GM12878 (cell line): ENCODE results near the gene GPRASP3. TPM values are rescaled to one million over a fixed set of nuclear protein-coding genes. Genes with fewer than 3 reads are reported as not detected.

Experiments
- ATAC-seq: fragments of 200-7000 bp; cut with Tn5 transposase; 3 replicates; pipeline ENCODE4 v1.9.1; 2020; ENCODE audit warnings: mild to moderate bottlenecking, moderate library complexity
- BruUV-seq: library from RNA; stranded (reverse); fragments of 400-500 nt; replicated peaks from 2 replicates; lab custom pipeline; 2021; lab: Mats Ljungman, UMichigan
- CTCF ChIA-PET: fragments of 300-600 bp; sonication (Branson Sonifier 250); formaldehyde crosslinking; extraction: SDS; loops from one replicate; lab custom pipeline; 2021; ENCODE audit warnings: inconsistent platforms; lab: Yijun Ruan, JAX
- POLR2A ChIA-PET: fragments of 350-600 bp; formaldehyde crosslinking; extraction: SDS; loops from one replicate; lab custom pipeline; 2021; ENCODE audit warnings: inconsistent platforms; lab: Charles Lee
- RAD21 ChIA-PET: fragments of 300-600 bp; sonication (Branson Sonifier 250); formaldehyde crosslinking; loops from one replicate; lab custom pipeline; 2023; ENCODE audit warnings: antibody characterized with exemption; ENCODE audit not compliant: unreplicated experiment; lab: Charles Lee
- SMC1A ChIA-PET: fragments of 300-600 bp; sonication (Branson Sonifier 250); formaldehyde crosslinking; loops from one replicate; lab custom pipeline; 2023; ENCODE audit not compliant: unreplicated experiment, uncharacterized antibody; lab: Charles Lee
- DNase-seq: peaks from one replicate; pipeline ENCODE4 v3.0.0-alpha.2; 2011; ENCODE audit warnings: low read depth, low spot score
- FAIRE-seq: peaks from 3 replicates; lab custom pipeline; 2011; peaks lifted over from hg19 to GRCh38; lab: Jason Lieb, UNC
- H2AFZ ChIP-seq: 2 replicates; pipeline ENCODE4 v1.6.0; 2011; ENCODE audit warnings: low read depth, low read length, control low read depth; ENCODE audit not compliant: control insufficient read depth
- H3K27ac ChIP-seq: 2 replicates; pipeline ENCODE4 v1.5.1; 2011; ENCODE audit warnings: control low read depth; ENCODE audit not compliant: control insufficient read depth, insufficient read depth
- H3K27me3 ChIP-seq, 2 experiments: replicated peaks in 1 of 2; 2 replicates each; pipeline versions ENCODE4 v1.6.0 to v1.6.1; 2011; ENCODE audit warnings: low read length in 1 of 2; ENCODE audit not compliant: control insufficient read depth in 2 of 2, insufficient read depth in 2 of 2
- H3K36me3 ChIP-seq, 2 experiments: 2 replicates each; pipeline ENCODE4 v1.5.1; 2011; ENCODE audit warnings: low read length in 1 of 2; ENCODE audit not compliant: control insufficient read depth in 2 of 2, insufficient read depth in 2 of 2
- H3K4me1 ChIP-seq: 2 replicates; pipeline ENCODE4 v1.6.1; 2011; ENCODE audit warnings: mild to moderate bottlenecking, low read length, moderate library complexity, mixed read lengths; ENCODE audit not compliant: control insufficient read depth, insufficient read depth
- H3K4me2 ChIP-seq: 2 replicates; pipeline ENCODE4 v1.6.0; 2011; ENCODE audit warnings: control low read depth; ENCODE audit not compliant: control insufficient read depth, insufficient read depth
- H3K4me3 ChIP-seq: fragments of 200-600 bp; sonication (generic); 2 replicates; pipeline ENCODE4 v1.5.1; 2016
- H3K79me2 ChIP-seq: 2 replicates; pipeline ENCODE4 v1.6.0; 2011; ENCODE audit warnings: low read length; ENCODE audit not compliant: control insufficient read depth, insufficient read depth
- H3K9ac ChIP-seq: 2 replicates; pipeline ENCODE4 v1.8.0; 2011; ENCODE audit warnings: low read length, control low read depth, mixed read lengths; ENCODE audit not compliant: control insufficient read depth, insufficient read depth
- H3K9me3 ChIP-seq: replicated peaks from 3 replicates; pipeline ENCODE4 v1.5.1; 2011; ENCODE audit warnings: mild to moderate bottlenecking, low read length; ENCODE audit not compliant: control insufficient read depth, insufficient read depth
- H4K20me1 ChIP-seq: 2 replicates; pipeline ENCODE4 v1.6.0; 2011; ENCODE audit not compliant: control insufficient read depth, insufficient read depth
- CEBPB ChIP-seq, 2 experiments: fragments of 150-350 bp in 1 of 2; IDR thresholded peaks; 2 replicates each; pipeline ENCODE4 v1.6.1; 2012 to 2014; ENCODE audit warnings: low read depth in 2 of 2, low read length in 2 of 2, borderline replicate concordance in 1 of 2, inconsistent platforms in 1 of 2
- ESRRA ChIP-seq: IDR thresholded peaks from 2 replicates; pipeline ENCODE4 v1.6.1; 2012; ENCODE audit warnings: mild to moderate bottlenecking, low read length, improper control_type of control experiment
- FOXK2 ChIP-seq: fragments of 450-650 bp; IDR thresholded peaks from 2 replicates; pipeline ENCODE4 v1.6.1; 2017; ENCODE audit warnings: mild to moderate bottlenecking, moderate library complexity
- HDAC2 ChIP-seq: fragments of 200-600 bp; sonication (generic); IDR thresholded peaks from 2 replicates; pipeline ENCODE4 v1.6.1; 2017
- NBN ChIP-seq: fragments of 450-650 bp; IDR thresholded peaks from 2 replicates; pipeline ENCODE4 v1.6.1; 2016
- NFYB ChIP-seq: IDR thresholded peaks from 2 replicates; pipeline ENCODE4 v1.6.1; 2011; ENCODE audit warnings: low read depth, mild to moderate bottlenecking, low read length, improper control_type of control experiment, moderate library complexity; ENCODE audit not compliant: insufficient read depth
- NR2C2 ChIP-seq: IDR thresholded peaks from 2 replicates; pipeline ENCODE4 v1.6.1; 2011; ENCODE audit warnings: borderline replicate concordance, low read depth; ENCODE audit not compliant: control insufficient read depth, insufficient read length
- RUNX3 ChIP-seq: IDR thresholded peaks from 2 replicates; pipeline ENCODE4 v1.6.1; 2012; ENCODE audit warnings: low read length, inconsistent platforms
- SMC3 ChIP-seq: IDR thresholded peaks from 2 replicates; pipeline ENCODE4 v1.6.1; 2011; ENCODE audit warnings: low read length, improper control_type of control experiment, borderline replicate concordance
- SUPT20H ChIP-seq: IDR thresholded peaks from 2 replicates; pipeline ENCODE4 v1.6.1; 2011; ENCODE audit warnings: low read depth, mild to moderate bottlenecking, low read length, moderate library complexity, borderline replicate concordance; ENCODE audit not compliant: control insufficient read depth
- ZNF274 ChIP-seq: IDR thresholded peaks from one replicate; pipeline ENCODE4 v1.8.0; 2011; ENCODE audit not compliant: insufficient read length, insufficient read depth
- in situ Hi-C: fragments of 300-500 bp; cut with MboI; formaldehyde crosslinking; loops from 9 replicates; pipeline ENCODE4 v1.14.3; 2018; ENCODE audit warnings: mixed read lengths
- intact Hi-C: fragments of 100-400 bp; cut with micrococcal nuclease; formaldehyde crosslinking; loops from one replicate; pipeline ENCODE4 v1.14.2; 2022; ENCODE audit not compliant: unreplicated experiment
- polyA plus RNA-seq, 11 experiments: library from polyadenylated mRNA; depleted of rRNA in 4 of 11; unstranded in 6 of 11; stranded (reverse) in 5 of 11; fragments of >200 nt; fragmentation: Nextera tagmentation in 4 of 11; fragmentation: Illumina TruSeq in 1 of 11; extraction: Ambion mirVana in 4 of 11; extraction: Trizol in 1 of 11; gene quantifications; 1 replicate in 1 of 11; 2 replicates in 10 of 11; pipeline versions ENCODE4 v1.2.1 to v1.2.3, GENCODE V29; 2011 to 2016; ENCODE audit warnings: inconsistent platforms in 2 of 11, missing spikeins in 2 of 11, low read depth in 1 of 11
- total RNA-seq, 4 experiments: library from RNA; depleted of rRNA in 3 of 4; stranded (reverse); fragments of >200 nt in 3 of 4; fragmentation: Illumina TruSeq in 1 of 4; extraction: Trizol in 1 of 4; gene quantifications; 2 replicates each; pipeline versions ENCODE4 v1.2.1 to v1.2.3, GENCODE V29; 2013 to 2021
- TF ChIP-seq, protein P1 (sequence below): IDR thresholded peaks from 2 replicates; pipeline ENCODE4 v1.6.1; 2012; ENCODE audit warnings: improper control_type of control experiment, low read depth, low read length; ENCODE audit not compliant: insufficient replicate concordance
- TF ChIP-seq, protein P2 (sequence below): fragments of 450-650 bp; IDR thresholded peaks from 2 replicates; pipeline ENCODE4 v1.6.1; 2017; ENCODE audit warnings: mild to moderate bottlenecking

The GPRASP3 gene
- total and polyA plus RNA-seq, 10 of the 15 experiments (the other 5 are each of a cell fraction or from before 2014, with no cell fraction given): 0.09 to 0.30 (median 0.14) TPM

DNA sequence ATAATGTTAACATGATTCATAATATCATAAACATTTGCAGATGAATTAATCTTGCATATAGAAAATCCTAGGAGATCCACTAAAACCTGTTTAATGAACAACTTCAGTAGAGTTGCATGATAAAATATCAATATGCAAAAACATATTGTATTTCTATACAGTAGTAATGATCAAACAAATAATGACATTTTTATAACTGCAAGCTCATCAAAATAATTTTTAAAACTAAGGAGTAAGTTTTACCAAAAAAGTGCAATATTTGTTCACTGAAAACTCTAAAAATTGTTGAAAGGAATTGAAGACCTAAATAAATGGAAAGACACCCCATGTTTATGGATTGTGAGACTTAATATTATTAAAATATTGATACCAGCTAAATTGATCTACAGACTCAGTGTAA is 24.2 kb upstream of the GPRASP3 start:
- TF ChIP-seq, protein P1, sequence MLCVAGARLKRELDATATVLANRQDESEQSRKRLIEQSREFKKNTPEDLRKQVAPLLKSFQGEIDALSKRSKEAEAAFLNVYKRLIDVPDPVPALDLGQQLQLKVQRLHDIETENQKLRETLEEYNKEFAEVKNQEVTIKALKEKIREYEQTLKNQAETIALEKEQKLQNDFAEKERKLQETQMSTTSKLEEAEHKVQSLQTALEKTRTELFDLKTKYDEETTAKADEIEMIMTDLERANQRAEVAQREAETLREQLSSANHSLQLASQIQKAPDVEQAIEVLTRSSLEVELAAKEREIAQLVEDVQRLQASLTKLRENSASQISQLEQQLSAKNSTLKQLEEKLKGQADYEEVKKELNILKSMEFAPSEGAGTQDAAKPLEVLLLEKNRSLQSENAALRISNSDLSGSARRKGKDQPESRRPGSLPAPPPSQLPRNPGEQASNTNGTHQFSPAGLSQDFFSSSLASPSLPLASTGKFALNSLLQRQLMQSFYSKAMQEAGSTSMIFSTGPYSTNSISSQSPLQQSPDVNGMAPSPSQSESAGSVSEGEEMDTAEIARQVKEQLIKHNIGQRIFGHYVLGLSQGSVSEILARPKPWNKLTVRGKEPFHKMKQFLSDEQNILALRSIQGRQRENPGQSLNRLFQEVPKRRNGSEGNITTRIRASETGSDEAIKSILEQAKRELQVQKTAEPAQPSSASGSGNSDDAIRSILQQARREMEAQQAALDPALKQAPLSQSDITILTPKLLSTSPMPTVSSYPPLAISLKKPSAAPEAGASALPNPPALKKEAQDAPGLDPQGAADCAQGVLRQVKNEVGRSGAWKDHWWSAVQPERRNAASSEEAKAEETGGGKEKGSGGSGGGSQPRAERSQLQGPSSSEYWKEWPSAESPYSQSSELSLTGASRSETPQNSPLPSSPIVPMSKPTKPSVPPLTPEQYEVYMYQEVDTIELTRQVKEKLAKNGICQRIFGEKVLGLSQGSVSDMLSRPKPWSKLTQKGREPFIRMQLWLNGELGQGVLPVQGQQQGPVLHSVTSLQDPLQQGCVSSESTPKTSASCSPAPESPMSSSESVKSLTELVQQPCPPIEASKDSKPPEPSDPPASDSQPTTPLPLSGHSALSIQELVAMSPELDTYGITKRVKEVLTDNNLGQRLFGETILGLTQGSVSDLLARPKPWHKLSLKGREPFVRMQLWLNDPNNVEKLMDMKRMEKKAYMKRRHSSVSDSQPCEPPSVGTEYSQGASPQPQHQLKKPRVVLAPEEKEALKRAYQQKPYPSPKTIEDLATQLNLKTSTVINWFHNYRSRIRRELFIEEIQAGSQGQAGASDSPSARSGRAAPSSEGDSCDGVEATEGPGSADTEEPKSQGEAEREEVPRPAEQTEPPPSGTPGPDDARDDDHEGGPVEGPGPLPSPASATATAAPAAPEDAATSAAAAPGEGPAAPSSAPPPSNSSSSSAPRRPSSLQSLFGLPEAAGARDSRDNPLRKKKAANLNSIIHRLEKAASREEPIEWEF: no peak
- TF ChIP-seq, protein P2, sequence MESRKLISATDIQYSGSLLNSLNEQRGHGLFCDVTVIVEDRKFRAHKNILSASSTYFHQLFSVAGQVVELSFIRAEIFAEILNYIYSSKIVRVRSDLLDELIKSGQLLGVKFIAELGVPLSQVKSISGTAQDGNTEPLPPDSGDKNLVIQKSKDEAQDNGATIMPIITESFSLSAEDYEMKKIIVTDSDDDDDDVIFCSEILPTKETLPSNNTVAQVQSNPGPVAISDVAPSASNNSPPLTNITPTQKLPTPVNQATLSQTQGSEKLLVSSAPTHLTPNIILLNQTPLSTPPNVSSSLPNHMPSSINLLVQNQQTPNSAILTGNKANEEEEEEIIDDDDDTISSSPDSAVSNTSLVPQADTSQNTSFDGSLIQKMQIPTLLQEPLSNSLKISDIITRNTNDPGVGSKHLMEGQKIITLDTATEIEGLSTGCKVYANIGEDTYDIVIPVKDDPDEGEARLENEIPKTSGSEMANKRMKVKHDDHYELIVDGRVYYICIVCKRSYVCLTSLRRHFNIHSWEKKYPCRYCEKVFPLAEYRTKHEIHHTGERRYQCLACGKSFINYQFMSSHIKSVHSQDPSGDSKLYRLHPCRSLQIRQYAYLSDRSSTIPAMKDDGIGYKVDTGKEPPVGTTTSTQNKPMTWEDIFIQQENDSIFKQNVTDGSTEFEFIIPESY: no peak
- TF ChIP-seq SMC3: no peak
- no peak for TF ChIP-seq ZNF274
- no peak for TF ChIP-seq ESRRA
- TF ChIP-seq HDAC2: no peak
- TF ChIP-seq CEBPB (IDR thresholded peaks at IDR 0.05; ENCODE audit: borderline replicate concordance in 1 of 2, low read depth in 2 of 2, low read length in 2 of 2): no peak
- no peak for TF ChIP-seq SUPT20H
- TF ChIP-seq NBN: no peak
- no peak for TF ChIP-seq FOXK2
- TF ChIP-seq RUNX3: no peak
- TF ChIP-seq NR2C2: no peak
- TF ChIP-seq NFYB: no peak
- TF ChIP-seq, all 136 proteins: peak for 0
- Histone ChIP-seq H3K36me3 (no peaks in the 10 kb centered on the region), H3K4me3 (no peak overlapping the region), H3K27ac (no peak overlapping the region), H3K4me1 (no peaks in the 10 kb centered on the region), H3K27me3 (no peaks in the 10 kb centered on the region), H3K9me3 (no peaks in the 10 kb centered on the region), H3K79me2 (no peaks in the 10 kb centered on the region), H4K20me1 (no peaks in the 10 kb centered on the region), H3K4me2 (no peak overlapping the region), H3K9ac (no peak overlapping the region), H2AFZ (no peak overlapping the region)
- intact Hi-C loops: no loop called here
- in situ Hi-C loops: no loop called here
- CTCF ChIA-PET: no interaction called here
- DNase-seq (no peak), ATAC-seq (no peak), FAIRE-seq (no peak)
- RAD21 ChIA-PET: no interaction called here
- POLR2A ChIA-PET: no interaction called here
- SMC1A ChIA-PET: no interaction called here
- no TSS peak for BruUV-seq
